Left hindlimb (tissue), 1 donor: ENCODE data around the gene ALDH3A2.
A peak's percentile ranks its signal among the peaks of the same experiment; 100 is the strongest.

ENCODE experiments used
- DNase-seq: peaks from one replicate; pipeline ENCODE4 v3.0.0-alpha.2; 2018

The ALDH3A2 gene

GRCh38 chr17:19648475-19649273, at the start of gene ALDH3A2:
Gene ALDH3A2, plus strand, starts transcription at chr17:19648751. Its CDS starts 221 bp downstream, at chr17:19648972.
- DNase-seq: peak; percentile 97

DNA sequence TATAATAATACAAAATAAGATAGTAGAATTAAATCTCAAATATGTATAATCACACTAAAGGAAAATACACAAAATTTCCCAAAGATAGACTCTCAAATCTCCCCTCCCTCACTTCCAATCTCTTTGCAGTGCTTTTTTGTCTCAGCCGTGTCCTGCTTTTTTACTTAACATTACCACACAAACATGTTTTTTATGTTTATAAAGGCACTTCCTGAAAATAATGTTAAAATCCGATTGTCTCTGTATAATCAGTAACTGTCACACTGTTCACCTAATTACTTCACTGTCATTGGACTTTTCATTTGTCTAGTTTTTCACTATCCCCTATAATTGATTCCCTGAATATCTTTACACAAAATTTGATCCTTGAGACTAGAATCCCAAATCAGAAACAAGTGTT, 38.2 kb upstream of the ALDH3A2 start:
- no peak for DNase-seq

DNA sequence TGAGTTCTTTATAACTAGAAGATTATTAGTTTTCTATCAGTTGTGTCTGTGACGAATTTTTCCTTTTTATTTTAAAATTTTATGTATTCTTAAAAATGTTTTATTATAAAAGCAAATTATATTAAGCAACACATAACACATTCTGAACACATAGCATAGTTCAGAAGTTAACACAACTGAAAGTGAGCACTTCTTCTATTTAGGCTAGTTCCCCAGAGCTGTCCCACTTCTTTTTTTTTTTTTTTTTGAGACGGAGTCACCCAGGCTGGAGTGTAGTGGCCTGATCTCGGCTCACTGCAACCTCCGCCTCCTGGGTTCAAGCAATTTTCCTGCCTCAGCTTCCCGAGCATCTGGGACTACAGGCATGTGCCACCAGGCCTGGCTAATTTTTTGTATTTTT, 37.7 kb upstream of the ALDH3A2 start:
- no peak for DNase-seq

DNA sequence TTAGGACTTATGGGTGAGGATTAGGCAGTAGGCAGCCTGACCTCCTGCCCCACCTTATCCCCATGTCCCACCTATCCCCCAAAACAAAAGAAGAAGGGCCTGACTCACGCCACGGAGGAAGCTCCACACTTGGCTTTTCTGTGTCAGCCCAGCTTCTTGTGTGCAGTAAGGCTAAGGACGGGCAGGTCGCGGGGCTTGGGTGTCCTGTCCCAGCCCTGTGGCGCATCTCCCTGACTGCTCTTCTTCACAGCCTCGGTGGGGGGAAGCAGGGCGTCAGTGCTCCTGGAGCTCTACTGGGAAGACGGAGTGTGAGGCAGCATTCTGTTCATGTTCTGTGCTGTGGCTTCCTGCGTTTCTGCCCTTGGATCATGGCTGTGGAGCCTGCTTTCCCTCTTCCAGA, 34.6 kb upstream of the ALDH3A2 start:
- no peak for DNase-seq

GRCh38 chr17:19614900-19615299, 33.7 kb upstream of the ALDH3A2 start:
- no peak for DNase-seq

DNA sequence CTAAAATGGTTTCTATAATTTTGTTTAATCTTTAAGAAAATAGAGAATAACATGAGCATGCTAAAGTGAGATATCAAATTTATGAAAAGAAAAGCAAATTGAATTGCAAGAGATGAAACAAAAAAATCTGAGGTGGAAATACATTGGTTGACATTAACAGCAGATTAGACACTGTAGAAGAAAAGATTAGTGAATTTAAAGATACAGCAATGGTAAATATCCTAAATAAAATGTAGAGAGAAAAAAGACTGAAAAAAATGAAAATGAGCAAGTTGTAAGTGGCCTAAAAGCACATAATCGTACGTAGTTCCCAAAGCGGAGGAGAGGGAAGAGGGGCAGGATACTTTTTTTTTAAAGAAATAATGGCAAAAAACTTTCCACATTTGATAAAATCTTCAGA, 30.5 kb upstream of the ALDH3A2 start:
- no peak for DNase-seq

GRCh38 chr17:19619705-19620325, 28.7 kb upstream of the ALDH3A2 start:
- no peak for DNase-seq

DNA sequence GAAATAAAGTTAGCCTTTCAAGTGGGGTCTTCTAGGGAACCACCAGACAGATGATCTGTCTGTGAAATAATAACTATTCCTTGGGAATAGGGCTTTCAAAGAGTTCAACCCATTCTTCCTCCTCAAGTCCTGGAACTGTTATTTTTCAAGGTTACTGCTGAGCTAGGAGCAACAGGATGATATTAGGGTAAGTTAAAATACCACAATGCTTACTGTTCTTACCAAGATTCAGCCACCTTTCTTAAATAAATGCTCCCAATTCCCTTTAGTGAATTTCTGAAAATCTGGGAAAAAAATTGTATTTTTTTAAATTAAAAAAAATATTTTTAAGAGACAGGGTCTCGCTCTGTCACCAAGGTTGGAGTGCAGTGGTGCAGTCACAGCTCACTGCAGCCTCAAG, 26.9 kb upstream of the ALDH3A2 start:
- DNase-seq: no peak

DNA sequence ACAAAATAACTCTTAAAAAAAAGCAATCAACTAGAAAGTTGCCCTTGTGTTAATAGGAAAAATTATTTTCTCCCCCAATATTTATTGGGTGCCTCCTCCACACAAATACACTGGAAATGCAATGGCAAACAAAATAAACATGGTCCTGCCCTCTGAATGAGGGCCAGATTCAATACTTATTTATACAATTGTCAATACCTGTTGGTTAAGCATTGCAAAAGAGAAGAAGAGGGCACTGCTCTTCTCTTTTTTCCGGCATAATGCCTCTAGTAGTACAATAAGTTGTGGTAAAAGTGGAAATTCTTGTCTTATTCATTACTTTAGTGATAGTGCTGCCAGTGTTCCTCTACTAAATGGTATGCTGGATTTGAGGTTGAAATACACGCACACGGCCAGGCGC, 22.5 kb upstream of the ALDH3A2 start:
- DNase-seq: no peak

DNA sequence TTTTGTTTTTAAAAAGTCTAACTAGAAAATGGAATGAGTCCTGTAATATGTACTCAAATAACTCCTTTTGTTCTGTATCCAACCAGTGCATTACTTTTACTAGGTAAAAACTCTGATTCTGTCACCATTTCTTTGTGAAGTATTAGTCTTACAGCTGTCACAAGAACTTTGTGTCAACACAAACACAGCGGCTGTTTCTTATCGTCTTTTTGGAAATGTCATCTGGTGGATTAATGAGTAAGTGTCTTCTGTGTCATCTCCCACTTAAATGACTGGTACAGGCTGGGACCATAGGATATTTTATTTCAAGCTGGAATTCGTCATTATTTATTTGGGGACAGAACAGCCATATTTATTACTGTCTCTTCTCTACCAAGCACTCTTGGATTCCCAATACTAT, 19.1 kb upstream of the ALDH3A2 start:
- DNase-seq: no peak

- no peak for DNase-seq
These were observed 18.5 kb upstream of the ALDH3A2 start for GRCh38 chr17:19630035-19630434.

GRCh38 chr17:19630661-19631060, 17.9 kb upstream of the ALDH3A2 start:
- no peak for DNase-seq

DNA sequence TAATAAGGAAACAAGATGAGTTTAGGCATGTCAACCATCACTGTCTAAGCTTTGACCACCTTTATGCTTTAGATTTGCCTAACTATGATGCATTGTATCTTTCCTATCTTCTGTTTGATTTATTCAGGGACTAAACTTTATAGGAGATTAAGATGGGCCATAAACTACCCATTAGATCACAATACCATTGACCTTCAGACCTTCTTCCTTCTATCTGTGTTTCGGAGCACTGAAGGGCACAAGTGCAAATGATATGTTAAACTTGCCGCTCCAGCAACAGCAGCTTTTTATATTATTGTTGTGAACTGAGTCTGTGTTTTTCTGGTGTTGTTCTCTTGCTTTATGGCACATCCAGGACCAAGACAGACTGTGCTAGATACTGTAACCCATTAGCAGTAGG, 16.6 kb upstream of the ALDH3A2 start:
- no peak for DNase-seq

- no peak for DNase-seq
These were observed 6.7 kb upstream of the ALDH3A2 start for GRCh38 chr17:19641687-19642372.

GRCh38 chr17:19642373-19642893, 6.1 kb upstream of the ALDH3A2 start:
- DNase-seq: no peak

DNA sequence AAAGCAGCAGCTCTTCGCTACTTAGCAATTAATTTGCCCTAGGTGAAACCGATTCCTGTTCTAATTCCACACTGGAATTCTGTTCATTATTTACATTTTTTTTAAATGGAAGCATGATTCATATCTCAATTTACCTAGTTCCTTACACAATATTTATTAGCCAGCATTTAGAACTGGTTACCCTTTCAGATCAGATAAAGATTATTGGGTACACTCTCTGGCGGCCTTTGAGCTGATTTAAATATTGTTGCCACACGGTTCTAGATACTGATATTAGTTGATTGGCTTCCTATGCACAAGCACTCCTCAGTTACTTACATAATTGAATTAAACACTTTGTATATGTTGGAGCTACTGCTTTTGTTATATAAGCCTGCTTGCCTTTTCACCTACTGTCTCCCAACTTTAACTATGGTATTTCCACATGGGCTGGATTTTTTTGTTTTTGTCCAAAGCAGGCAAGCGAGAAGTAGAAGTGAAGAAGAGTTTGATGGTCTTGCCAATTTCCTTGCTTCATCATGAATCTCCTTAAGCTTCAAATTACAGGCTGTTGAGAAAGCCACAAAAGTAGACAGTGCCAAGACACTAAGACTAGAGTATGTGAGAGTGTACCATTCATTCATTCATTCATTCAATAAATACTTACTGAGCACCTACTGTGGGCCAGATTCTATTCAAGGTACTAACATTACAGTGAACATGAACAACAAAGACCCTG, 3.9 kb upstream of the ALDH3A2 start:
- no peak for DNase-seq

DNA sequence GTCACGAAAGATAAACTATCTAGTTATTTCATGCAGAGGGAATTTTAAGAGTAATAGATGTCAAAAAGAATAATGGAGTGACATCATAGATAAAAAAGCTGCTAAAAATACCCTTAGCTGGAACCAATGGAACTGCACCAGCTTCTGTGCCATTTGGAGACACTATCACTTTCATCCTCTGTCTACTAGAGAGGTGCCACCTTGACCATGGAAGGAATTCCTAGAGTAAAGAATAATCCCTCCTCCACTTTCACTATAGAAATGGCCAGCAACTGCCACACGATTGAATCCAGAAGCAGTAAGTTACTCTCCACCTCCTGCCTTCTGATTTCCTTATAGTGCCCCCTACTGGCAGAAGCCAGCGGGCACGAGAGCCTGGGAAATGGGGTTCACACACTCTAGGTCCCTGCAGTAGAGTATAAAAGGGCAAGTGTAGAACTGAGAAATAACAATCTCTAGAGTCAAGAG, 2.8 kb upstream of the ALDH3A2 start:
- no peak for DNase-seq

DNA sequence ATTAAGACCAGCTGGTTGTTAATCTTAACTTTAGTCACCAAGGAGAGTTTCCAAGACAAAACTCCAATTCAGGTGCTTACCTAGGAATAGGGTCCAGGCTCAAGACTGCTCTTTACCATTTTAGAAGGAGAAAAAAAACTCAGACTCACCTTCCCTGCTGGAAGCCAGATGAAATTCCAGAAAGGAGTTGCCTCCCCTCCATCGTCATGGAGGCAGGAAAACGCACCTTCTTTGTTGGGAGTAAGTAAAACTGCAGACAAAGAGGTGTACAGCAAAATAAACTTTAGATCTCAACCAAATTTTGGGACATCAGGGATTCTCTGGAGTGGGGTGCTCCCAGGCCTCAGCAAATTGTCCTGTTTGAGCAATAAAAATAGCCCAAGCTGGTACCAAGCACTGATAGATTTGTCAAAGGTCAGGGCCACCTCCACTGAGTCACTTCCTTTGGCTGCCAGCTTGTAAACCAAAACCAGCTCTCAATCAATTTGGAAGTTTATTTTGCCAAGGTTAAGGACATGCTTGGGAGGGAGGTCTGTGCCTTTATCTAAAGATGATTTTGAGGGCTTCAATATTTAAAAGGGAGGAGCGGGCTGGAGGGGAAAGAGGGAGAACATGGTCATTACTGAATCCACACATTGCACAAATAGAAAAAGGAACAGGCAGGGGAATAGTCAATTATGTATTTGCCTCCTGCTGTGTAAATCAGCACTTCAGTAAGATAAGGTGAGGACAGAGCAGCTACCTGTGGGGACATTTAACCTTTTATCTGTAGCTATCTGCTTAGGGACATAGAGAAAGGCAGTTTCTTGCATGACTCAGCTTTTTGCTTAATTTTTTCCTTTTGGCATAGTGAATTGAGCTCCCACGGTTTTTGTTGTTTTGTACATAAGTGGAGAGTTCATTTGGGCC, 1.5 kb upstream of the ALDH3A2 start:
- DNase-seq: no peak

DNA sequence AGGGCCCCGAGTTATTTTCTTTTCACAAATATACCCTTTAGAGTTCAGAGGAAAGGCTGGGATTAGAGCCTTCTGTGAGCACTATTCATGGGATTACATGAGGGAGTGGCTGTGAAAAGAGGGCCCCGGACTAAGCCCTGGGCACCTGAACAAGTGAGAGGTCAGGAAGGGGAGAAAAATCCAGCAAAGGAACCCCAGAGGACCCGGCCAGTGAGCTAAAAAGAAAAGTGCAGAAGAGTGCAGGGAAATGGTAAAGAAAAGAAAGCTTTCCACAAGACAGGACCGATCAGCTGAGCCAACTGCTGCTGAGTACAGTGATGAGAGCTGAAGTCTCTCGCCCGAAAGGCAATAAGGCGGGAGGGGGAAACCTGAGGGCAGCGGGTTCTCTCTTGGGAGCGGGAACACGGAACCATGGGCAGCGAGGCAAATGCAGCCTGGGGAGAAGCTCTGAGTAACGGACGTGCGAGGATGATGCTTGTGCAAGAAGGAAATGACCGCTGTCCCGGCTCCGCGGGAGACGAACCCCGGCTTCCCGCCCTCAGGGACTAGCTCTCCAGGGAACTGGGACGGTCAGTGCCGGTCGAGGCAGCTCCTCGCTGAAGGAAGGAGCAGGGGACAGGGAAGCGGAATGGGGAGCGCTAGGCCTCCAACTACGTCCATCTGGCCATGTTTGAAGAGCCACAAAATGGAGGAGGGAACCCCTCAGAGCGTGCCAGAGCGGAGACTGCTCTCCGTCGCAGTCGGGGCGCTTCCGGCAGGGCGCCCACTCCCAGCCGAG, 665 bp upstream of the ALDH3A2 start:
- DNase-seq: no peak

GRCh38 chr17:19649274-19649541, 657 bp downstream of the ALDH3A2 start:
- no peak for DNase-seq

GRCh38 chr17:19650826-19651225, 2.3 kb downstream of the ALDH3A2 start:
- no peak for DNase-seq
